ENCODE measurements around the gene CGB1.
"Not testable (repeated sequence)": the region's sequence is repeated elsewhere in the genome, so short reads cannot be mapped to it uniquely, and the experiment has no call there.

- TF ChIP-seq POLR2A (IDR thresholded peaks at IDR 0.05; ENCODE audit: low read length); CTCF (IDR thresholded peaks at IDR 0.05); RAD21 (conservative IDR thresholded peaks at IDR 0.05 in 1 of 2, IDR thresholded peaks at IDR 0.05 in 1 of 2); EP300 (IDR thresholded peaks at IDR 0.05): not testable (repeated sequence)
Measured at GRCh38 chr19:49043548-49043947, 6.9 kb upstream of the CGB1 start, which contains the start of gene CGB5.
